HCT116 (cell line): Measurements from ENCODE around the gene CRYBG3. TPM values are rescaled to one million over a fixed set of nuclear protein-coding genes. Genes with fewer than 3 reads are reported as not detected.

Experiments
- ATAC-seq: fragments of 200-7000 bp; cut with Tn5 transposase; 2 replicates; pipeline ENCODE4 v1.9.1; 2020; ENCODE audit warnings: mild to moderate bottlenecking, moderate library complexity
- BruUV-seq: library from RNA; stranded (reverse); fragments of 400-500 nt; replicated peaks from 2 replicates; lab custom pipeline; 2021; lab: Mats Ljungman, UMichigan
- CTCF ChIA-PET: fragments of 300-600 bp; sonication (Branson Sonifier 250); formaldehyde crosslinking; loops from one replicate; lab custom pipeline; 2021; ENCODE audit warnings: antibody characterized with exemption; lab: Charles Lee
- POLR2A ChIA-PET: fragments of 300-600, 350-600 bp; sonication (Branson Sonifier 250); formaldehyde crosslinking; loops from one replicate; lab custom pipeline; 2021; ENCODE audit warnings: antibody characterized with exemption; lab: Charles Lee
- RAD21 ChIA-PET, 2 experiments: fragments of 300-600 bp; sonication (Branson Sonifier 250); formaldehyde crosslinking; loops; one replicate each; lab custom pipeline; 2023; ENCODE audit warnings: low total read pairs in 2 of 2; ENCODE audit not compliant: uncharacterized antibody in 2 of 2, unreplicated experiment in 2 of 2, low non-redundant PET in 1 of 2; lab: Charles Lee
- DNase-seq: peaks from one replicate; pipeline ENCODE4 v3.0.0-alpha.2; 2010; ENCODE audit warnings: low read depth, low spot score
- H2AFZ ChIP-seq: fragments of 200-600 bp; shearing (Covaris generic), sonication (generic); 2 replicates; pipeline ENCODE4 v1.6.1; 2017; ENCODE audit warnings: low read depth, mixed run types, mixed read lengths, antibody characterized with exemption, low read length; ENCODE audit not compliant: poor library complexity, severe bottlenecking
- H3K27ac ChIP-seq: 2 replicates; pipeline ENCODE4 v1.5.1; 2012; ENCODE audit warnings: low read depth, low read length
- H3K27me3 ChIP-seq: fragments of 200-600 bp; sonication (generic); 2 replicates; pipeline ENCODE4 v1.6.1; 2016; ENCODE audit warnings: mixed run types, low read length, mixed read lengths; ENCODE audit not compliant: insufficient read depth
- H3K36me3 ChIP-seq, 2 experiments: fragments of 200-500 bp in 1 of 2; fragments of 200-600 bp in 1 of 2; sonication (Bioruptor generic) in 1 of 2; sonication (generic) in 1 of 2; 2 replicates each; pipeline versions ENCODE4 v1.5.1 to v1.6.1; 2014 to 2016; ENCODE audit warnings: low read length in 2 of 2, inconsistent platforms in 1 of 2, mixed read lengths in 1 of 2, mixed run types in 1 of 2; ENCODE audit not compliant: insufficient read depth in 2 of 2, control insufficient read depth in 1 of 2
- H3K4me1 ChIP-seq, 2 experiments: fragments of 200-600 bp in 1 of 2; sonication (generic) in 1 of 2; 2 replicates each; pipeline versions ENCODE4 v1.5.1 to v1.6.1; 2012 to 2017; ENCODE audit warnings: low read length in 2 of 2, inconsistent platforms in 1 of 2, mild to moderate bottlenecking in 1 of 2, mixed read lengths in 1 of 2, mixed run types in 1 of 2, moderate library complexity in 1 of 2; ENCODE audit not compliant: insufficient read depth in 2 of 2, control insufficient read depth in 1 of 2
- H3K4me2 ChIP-seq: fragments of 200-600 bp; sonication (generic); 2 replicates; pipeline ENCODE4 v1.6.1; 2017; ENCODE audit warnings: mixed run types, low read length, mixed read lengths
- H3K4me3 ChIP-seq, 2 experiments: fragments of 200-600 bp in 1 of 2; sonication (generic) in 1 of 2; replicated peaks in 1 of 2; 2 replicates each; pipeline ENCODE4 v1.5.1; 2011 to 2016; ENCODE audit warnings: low read length in 2 of 2, control low read depth in 1 of 2, low read depth in 1 of 2, mild to moderate bottlenecking in 1 of 2, mixed read lengths in 1 of 2, mixed run types in 1 of 2
- H3K79me2 ChIP-seq: fragments of 200-600 bp; sonication (generic); 2 replicates; pipeline ENCODE4 v1.6.1; 2017; ENCODE audit warnings: mild to moderate bottlenecking, mixed run types, low read length, moderate library complexity, mixed read lengths; ENCODE audit not compliant: insufficient read depth
- H3K9ac ChIP-seq: fragments of 200-600 bp; sonication (generic); 2 replicates; pipeline ENCODE4 v1.6.1; 2016; ENCODE audit warnings: low read length, mixed read lengths
- H3K9me2 ChIP-seq: fragments of 200-600 bp; sonication (generic), shearing (Covaris generic); 2 replicates; pipeline ENCODE4 v1.6.1; 2017; ENCODE audit warnings: mixed run types, mild to moderate bottlenecking, moderate library complexity; ENCODE audit not compliant: insufficient read depth
- H3K9me3 ChIP-seq, 2 experiments: fragments of 200-500 bp in 1 of 2; fragments of 200-600 bp in 1 of 2; sonication (Bioruptor generic) in 1 of 2; sonication (generic) in 1 of 2; 2 replicates each; pipeline ENCODE4 v1.6.1; 2014 to 2017; ENCODE audit warnings: low read length in 2 of 2, mixed read lengths in 2 of 2, inconsistent platforms in 1 of 2, low read depth in 1 of 2, mild to moderate bottlenecking in 1 of 2, mixed run types in 1 of 2, moderate library complexity in 1 of 2; ENCODE audit not compliant: control insufficient read depth in 1 of 2, insufficient read depth in 1 of 2
- H4K20me1 ChIP-seq: fragments of 200-600 bp; sonication (generic), shearing (Covaris generic); 2 replicates; pipeline ENCODE4 v1.6.1; 2017; ENCODE audit warnings: mixed run types, mild to moderate bottlenecking, moderate library complexity; ENCODE audit not compliant: insufficient read depth
- CEBPB ChIP-seq: IDR thresholded peaks from 2 replicates; pipeline ENCODE4 v1.6.1; 2012; ENCODE audit warnings: low read depth
- CTCF ChIP-seq, 3 experiments: fragments of 200-600 bp in 1 of 3; sonication (generic) in 1 of 3; IDR thresholded peaks in 2 of 3; conservative IDR thresholded peaks in 1 of 3; 2 replicates each; pipeline ENCODE4 v1.5.1; 2012 to 2017; ENCODE audit warnings: low read depth in 2 of 3, low read length in 2 of 3, antibody characterized with exemption in 1 of 3, borderline replicate concordance in 1 of 3, control low read depth in 1 of 3, mild to moderate bottlenecking in 1 of 3, mixed read lengths in 1 of 3, mixed run types in 1 of 3, moderate library complexity in 1 of 3; ENCODE audit not compliant: insufficient read depth in 1 of 3
- EZH2 ChIP-seq: fragments of 200-600 bp; sonication (generic); IDR thresholded peaks from 2 replicates; pipeline ENCODE4 v1.6.1; 2017; ENCODE audit warnings: antibody characterized with exemption, mixed run types
- EZH2phosphoT487 ChIP-seq: fragments of 200-600 bp; IDR thresholded peaks from 2 replicates; pipeline ENCODE4 v1.6.1; 2018; ENCODE audit warnings: antibody characterized with exemption, borderline replicate concordance
- FOSL1 ChIP-seq: IDR thresholded peaks from 2 replicates; pipeline ENCODE4 v1.6.1; 2012; ENCODE audit warnings: low read depth
- POLR2AphosphoS5 ChIP-seq: IDR thresholded peaks from 2 replicates; pipeline ENCODE4 v1.6.1; 2011; ENCODE audit warnings: mild to moderate bottlenecking, low read depth, low read length, moderate library complexity
- RAD21 ChIP-seq: IDR thresholded peaks from 2 replicates; pipeline ENCODE4 v1.6.1; 2012; ENCODE audit warnings: low read depth, mild to moderate bottlenecking
- REST ChIP-seq: IDR thresholded peaks from 2 replicates; pipeline ENCODE4 v1.6.1; 2012; ENCODE audit warnings: low read depth
- SP1 ChIP-seq: IDR thresholded peaks from 2 replicates; pipeline ENCODE4 v1.6.1; 2012; ENCODE audit warnings: low read depth
- SRF ChIP-seq: IDR thresholded peaks from 2 replicates; pipeline ENCODE4 v1.6.1; 2012; ENCODE audit warnings: low read depth
- TCF7L2 ChIP-seq: IDR thresholded peaks from 2 replicates; pipeline ENCODE4 v1.7.0; 2011; ENCODE audit warnings: borderline replicate concordance, inconsistent platforms; ENCODE audit not compliant: insufficient read depth, insufficient read length; ENCODE audit errors: extremely low read depth
- ZFX ChIP-seq: fragments of 450-650 bp; IDR thresholded peaks from 2 replicates; pipeline ENCODE4 v1.6.1; 2017
- intact Hi-C: fragments of 100-400 bp; cut with micrococcal nuclease; formaldehyde crosslinking; loops from 2 replicates; pipeline ENCODE4 v1.10.0; 2022
- total RNA-seq: library from RNA; stranded (reverse); gene quantifications from one replicate; pipeline ENCODE4 v1.2.1, GENCODE V29; 2021; ENCODE audit not compliant: unreplicated experiment

CRYBG3 gene
- total RNA-seq, 1 experiment from 2014 or later: 7.5 TPM

- intact Hi-C loops: no loop called here
- no peaks in the 10 kb centered on the region for H3K9me3 ChIP-seq
- BruUV-seq: no TSS peak
- H3K9me2 ChIP-seq: no peaks in the 10 kb centered on the region
- no peak for ATAC-seq
- CTCF ChIA-PET: no interaction called here
- RAD21 ChIA-PET: no interaction called here
- no peak overlapping the region for H3K4me3 ChIP-seq
- H2AFZ ChIP-seq: no peak overlapping the region
- H3K79me2 ChIP-seq: no peaks in the 10 kb centered on the region
- POLR2A ChIA-PET: no interaction called here
- no peak overlapping the region for H3K27ac ChIP-seq
- DNase-seq: no peak
- H4K20me1 ChIP-seq: no peaks in the 10 kb centered on the region
- TF ChIP-seq REST (no peak), RAD21 (no peak), POLR2AphosphoS5 (no peak), TCF7L2 (no peak), FOSL1 (no peak), SRF (no peak), CTCF (IDR thresholded peaks at IDR 0.05 in 2 of 3, conservative IDR thresholded peaks at IDR 0.05 in 1 of 3; ENCODE audit: borderline replicate concordance in 1 of 3, insufficient read depth in 1 of 3, low read depth in 2 of 3, low read length in 2 of 3) (no peak), CEBPB (no peak), SP1 (no peak), EZH2 (no peak), EZH2phosphoT487 (no peak), ZFX (no peak)
- H3K27me3 ChIP-seq: no peaks in the 10 kb centered on the region
- peaks cover 6% of the 10 kb centered on the region in 2 experiments; a peak in 3 of 4 replicates for H3K4me1 ChIP-seq
- no peak overlapping the region for H3K9ac ChIP-seq
- no peaks in the 10 kb centered on the region; a peak in 1 of 4 replicates for H3K36me3 ChIP-seq
- no peak overlapping the region for H3K4me2 ChIP-seq
Observed at GRCh38 chr3:97916576-97916975, 94.8 kb downstream of the CRYBG3 start.
